Neuron (in vitro differentiated cells): Measurements from ENCODE around the gene SPATA9.
"Not testable (repeated sequence)": the region's sequence is repeated elsewhere in the genome, so short reads cannot be mapped to it uniquely, and the experiment has no call there.

Experiments
- H2AFZ ChIP-seq: one replicate; pipeline ENCODE4 v1.6.1; 2013; ENCODE audit warnings: low read depth, mild to moderate bottlenecking, inconsistent platforms, low read length, moderate library complexity
- H3K27me3 ChIP-seq: one replicate; pipeline ENCODE4 v1.6.1; 2013; ENCODE audit warnings: low read length; ENCODE audit not compliant: insufficient read depth
- H3K36me3 ChIP-seq: one replicate; pipeline ENCODE4 v1.6.1; 2013; ENCODE audit warnings: low read length; ENCODE audit not compliant: insufficient read depth
- H3K4me1 ChIP-seq: one replicate; pipeline ENCODE4 v1.6.1; 2013; ENCODE audit warnings: low read length; ENCODE audit not compliant: insufficient read depth
- H3K4me3 ChIP-seq: 2 replicates; pipeline ENCODE4 v1.5.1; 2013; ENCODE audit warnings: mild to moderate bottlenecking, low read length, moderate library complexity
- H3K9me3 ChIP-seq: one replicate; pipeline ENCODE4 v1.6.1; 2013; ENCODE audit warnings: low read length

The SPATA9 gene

GRCh38 chr5:95710651-95711500 lies 28.1 kb upstream of the SPATA9 start:
- H3K4me1 ChIP-seq, H3K9me3 ChIP-seq, H3K27me3 ChIP-seq, H3K4me3 ChIP-seq, H2AFZ ChIP-seq, H3K36me3 ChIP-seq: not testable (repeated sequence)

GRCh38 chr5:95709967-95710650 lies 27.3 kb upstream of the SPATA9 start:
- Histone ChIP-seq H3K4me1 (peaks cover 6% of the 10 kb centered on the region), H3K9me3 (peaks cover under 1% of the 10 kb centered on the region), H3K4me3 (no peak overlapping the region), H3K36me3 (no peaks in the 10 kb centered on the region), H3K27me3 (no peaks in the 10 kb centered on the region), H2AFZ (no peak overlapping the region)

- no peaks in the 10 kb centered on the region for H3K27me3 ChIP-seq
- H3K36me3 ChIP-seq, result no peaks in the 10 kb centered on the region
- H3K4me1 ChIP-seq, result peaks cover 8% of the 10 kb centered on the region
- H2AFZ ChIP-seq, result no peak overlapping the region
- H3K9me3 ChIP-seq, result peaks cover 1% of the 10 kb centered on the region
- H3K4me3 ChIP-seq, result no peak overlapping the region
Measured at GRCh38 chr5:95708876-95709275, 26.1 kb upstream of the SPATA9 start.

- not testable (repeated sequence) for H3K36me3 ChIP-seq, H3K4me1 ChIP-seq, H3K27me3 ChIP-seq, H2AFZ ChIP-seq, H3K9me3 ChIP-seq, H3K4me3 ChIP-seq
Measured at GRCh38 chr5:95707534-95708188, 24.9 kb upstream of the SPATA9 start.

GRCh38 chr5:95707055-95707454 lies 24.3 kb upstream of the SPATA9 start:
- H3K27me3 ChIP-seq, result no peaks in the 10 kb centered on the region
- H3K4me3 ChIP-seq, result no peak overlapping the region
- no peaks in the 10 kb centered on the region for H3K36me3 ChIP-seq
- H3K4me1 ChIP-seq, result peaks cover 6% of the 10 kb centered on the region
- H2AFZ ChIP-seq, result no peak overlapping the region
- H3K9me3 ChIP-seq, result peaks cover 1% of the 10 kb centered on the region

GRCh38 chr5:95706196-95706595 lies 23.4 kb upstream of the SPATA9 start:
- not testable (repeated sequence) for H3K36me3 ChIP-seq, H3K4me1 ChIP-seq, H3K27me3 ChIP-seq, H2AFZ ChIP-seq, H3K9me3 ChIP-seq, H3K4me3 ChIP-seq

GRCh38 chr5:95704150-95704549 lies 21.4 kb upstream of the SPATA9 start:
- Histone ChIP-seq H3K27me3 (no peaks in the 10 kb centered on the region), H3K4me3 (no peak overlapping the region), H3K36me3 (no peaks in the 10 kb centered on the region), H3K4me1 (peaks cover 3% of the 10 kb centered on the region), H3K9me3 (peaks cover 1% of the 10 kb centered on the region), H2AFZ (no peak overlapping the region)

- H3K36me3 ChIP-seq, result no peaks in the 10 kb centered on the region
- H3K4me1 ChIP-seq, result peaks cover 6% of the 10 kb centered on the region
- H3K4me3 ChIP-seq, result no peak overlapping the region
- H3K27me3 ChIP-seq, result no peaks in the 10 kb centered on the region
- H2AFZ ChIP-seq, result no peak overlapping the region
- H3K9me3 ChIP-seq, result peaks cover 1% of the 10 kb centered on the region
Measured at GRCh38 chr5:95701074-95701473, 18.3 kb upstream of the SPATA9 start.

GRCh38 chr5:95699337-95699736 lies 16.5 kb upstream of the SPATA9 start:
- no peak overlapping the region for H3K4me3 ChIP-seq
- no peak overlapping the region for H2AFZ ChIP-seq
- peaks cover 6% of the 10 kb centered on the region for H3K4me1 ChIP-seq
- H3K27me3 ChIP-seq, result no peaks in the 10 kb centered on the region
- H3K9me3 ChIP-seq, result no peaks in the 10 kb centered on the region
- no peaks in the 10 kb centered on the region for H3K36me3 ChIP-seq

GRCh38 chr5:95697781-95698681 lies 15.2 kb upstream of the SPATA9 start:
- Histone ChIP-seq H3K27me3 (no peaks in the 10 kb centered on the region), H3K36me3 (no peaks in the 10 kb centered on the region), H3K9me3 (no peaks in the 10 kb centered on the region), H3K4me1 (peaks cover 3% of the 10 kb centered on the region), H2AFZ (no peak overlapping the region), H3K4me3 (no peak overlapping the region)

GRCh38 chr5:95690333-95690732 lies 7.5 kb upstream of the SPATA9 start:
- Histone ChIP-seq H3K36me3 (no peaks in the 10 kb centered on the region), H3K9me3 (no peaks in the 10 kb centered on the region), H3K4me3 (no peak overlapping the region), H3K27me3 (no peaks in the 10 kb centered on the region), H2AFZ (no peak overlapping the region), H3K4me1 (no peaks in the 10 kb centered on the region)

GRCh38 chr5:95689680-95690079 lies 6.9 kb upstream of the SPATA9 start:
- H3K9me3 ChIP-seq, result no peaks in the 10 kb centered on the region
- no peak overlapping the region for H2AFZ ChIP-seq
- no peaks in the 10 kb centered on the region for H3K4me1 ChIP-seq
- H3K4me3 ChIP-seq, result no peak overlapping the region
- no peaks in the 10 kb centered on the region for H3K36me3 ChIP-seq
- no peaks in the 10 kb centered on the region for H3K27me3 ChIP-seq
